Germinal center (tissue), 1 donor: Measurements from ENCODE around the gene KLHL17.
"Not testable (repeated sequence)": the region's sequence is repeated elsewhere in the genome, so short reads cannot be mapped to it uniquely, and the experiment has no call there.

Experiments used
- DNase-seq: peaks from one replicate; pipeline ENCODE4 v3.0.0; 2012; ENCODE audit warnings: mixed read lengths, low spot score

KLHL17 gene

GRCh38 chr1:937521-937920 lies 22.9 kb upstream of the KLHL17 start:
- DNase-seq = no peak

- no peak for DNase-seq
Measured at GRCh38 chr1:938088-938683, 22.2 kb upstream of the KLHL17 start.

GRCh38 chr1:938711-939489 lies 21.5 kb upstream of the KLHL17 start:
- no peak for DNase-seq

- DNase-seq = no peak
Measured at GRCh38 chr1:939511-940106, 20.8 kb upstream of the KLHL17 start.

- DNase-seq = peak; percentile 49
Measured at GRCh38 chr1:940107-941014, 20.0 kb upstream of the KLHL17 start.

- no peak for DNase-seq
Measured at GRCh38 chr1:941015-941587, 19.3 kb upstream of the KLHL17 start.

GRCh38 chr1:941588-942383 lies 18.6 kb upstream of the KLHL17 start:
- peak; percentile 48 for DNase-seq

GRCh38 chr1:942411-942821 lies 18.0 kb upstream of the KLHL17 start:
- DNase-seq = no peak

- DNase-seq = no peak
Measured at GRCh38 chr1:942864-943533, 17.4 kb upstream of the KLHL17 start.

- no peak for DNase-seq
Measured at GRCh38 chr1:943545-944340, 16.6 kb upstream of the KLHL17 start.

GRCh38 chr1:944341-945325 lies 15.8 kb upstream of the KLHL17 start:
- no peak for DNase-seq

GRCh38 chr1:945688-946556 lies 14.5 kb upstream of the KLHL17 start:
- DNase-seq = no peak

- DNase-seq = not testable (repeated sequence)
Measured at GRCh38 chr1:946811-947210, 13.6 kb upstream of the KLHL17 start.

GRCh38 chr1:947958-948357 lies 12.4 kb upstream of the KLHL17 start:
- no peak for DNase-seq

- no peak for DNase-seq
Measured at GRCh38 chr1:950268-950667, 10.1 kb upstream of the KLHL17 start.

GRCh38 chr1:950881-951280 lies 9.5 kb upstream of the KLHL17 start:
- no peak for DNase-seq

- no peak for DNase-seq
Measured at GRCh38 chr1:951364-951763, 9.0 kb upstream of the KLHL17 start.

- no peak for DNase-seq
Measured at GRCh38 chr1:952201-952600, 8.2 kb upstream of the KLHL17 start.
